ENCODE results near the gene ELOVL4. TPM values are rescaled to one million over a fixed set of nuclear protein-coding genes. Genes with fewer than 3 reads are reported as not detected.

ELOVL4 gene
- total RNA-seq, 4 donors from 2014 or later: 0.67 to 1.1 (median 0.85) TPM; not detected in 1

- Histone ChIP-seq H3K27ac (no peak overlapping the region), H3K27me3 (no peaks in the 10 kb centered on the region), H3K36me3 (no peaks in the 10 kb centered on the region), H3K4me3 (no peak overlapping the region), H3K9me3 (no peaks in the 10 kb centered on the region), H3K4me1 (no peaks in the 10 kb centered on the region)
- DNase-seq: no peak
- no peak for TF ChIP-seq POLR2A (IDR thresholded peaks at IDR 0.05)
- TF ChIP-seq, protein P1, sequence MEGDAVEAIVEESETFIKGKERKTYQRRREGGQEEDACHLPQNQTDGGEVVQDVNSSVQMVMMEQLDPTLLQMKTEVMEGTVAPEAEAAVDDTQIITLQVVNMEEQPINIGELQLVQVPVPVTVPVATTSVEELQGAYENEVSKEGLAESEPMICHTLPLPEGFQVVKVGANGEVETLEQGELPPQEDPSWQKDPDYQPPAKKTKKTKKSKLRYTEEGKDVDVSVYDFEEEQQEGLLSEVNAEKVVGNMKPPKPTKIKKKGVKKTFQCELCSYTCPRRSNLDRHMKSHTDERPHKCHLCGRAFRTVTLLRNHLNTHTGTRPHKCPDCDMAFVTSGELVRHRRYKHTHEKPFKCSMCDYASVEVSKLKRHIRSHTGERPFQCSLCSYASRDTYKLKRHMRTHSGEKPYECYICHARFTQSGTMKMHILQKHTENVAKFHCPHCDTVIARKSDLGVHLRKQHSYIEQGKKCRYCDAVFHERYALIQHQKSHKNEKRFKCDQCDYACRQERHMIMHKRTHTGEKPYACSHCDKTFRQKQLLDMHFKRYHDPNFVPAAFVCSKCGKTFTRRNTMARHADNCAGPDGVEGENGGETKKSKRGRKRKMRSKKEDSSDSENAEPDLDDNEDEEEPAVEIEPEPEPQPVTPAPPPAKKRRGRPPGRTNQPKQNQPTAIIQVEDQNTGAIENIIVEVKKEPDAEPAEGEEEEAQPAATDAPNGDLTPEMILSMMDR (IDR thresholded peaks at IDR 0.05): no peak
Observed at GRCh38 chr6:79872303-79872702, 75.0 kb downstream of the ELOVL4 start.

- H3K27ac ChIP-seq: no peak overlapping the region
- no peaks in the 10 kb centered on the region for H3K27me3 ChIP-seq
- DNase-seq: peak; percentile 53 to 88 (median 86)
- no peak for TF ChIP-seq POLR2A (IDR thresholded peaks at IDR 0.05)
- TF ChIP-seq, protein P1 (IDR thresholded peaks at IDR 0.05): peak; percentile 62 to 94 (median 80)
- H3K4me1 ChIP-seq: no peaks in the 10 kb centered on the region
- H3K36me3 ChIP-seq: no peaks in the 10 kb centered on the region
- no peaks in the 10 kb centered on the region for H3K9me3 ChIP-seq
- peak overlapping the region in 3 of 4 donors; percentile 16 to 42 (median 25) for H3K4me3 ChIP-seq
Observed at GRCh38 chr6:79869600-79870084, 77.7 kb downstream of the ELOVL4 start.

GRCh38 chr6:79869184-79869583, 78.2 kb downstream of the ELOVL4 start:
- Histone ChIP-seq H3K4me1 (no peaks in the 10 kb centered on the region), H3K9me3 (no peaks in the 10 kb centered on the region), H3K27ac (no peak overlapping the region), H3K36me3 (no peaks in the 10 kb centered on the region), H3K27me3 (no peaks in the 10 kb centered on the region), H3K4me3 (no peak overlapping the region)
- TF ChIP-seq, protein P1 (IDR thresholded peaks at IDR 0.05): no peak
- no peak for TF ChIP-seq POLR2A (IDR thresholded peaks at IDR 0.05)
- no peak for DNase-seq

GRCh38 chr6:79868098-79868722, 79.1 kb downstream of the ELOVL4 start:
- no peaks in the 10 kb centered on the region for H3K4me1 ChIP-seq
- H3K27ac ChIP-seq: no peak overlapping the region
- no peaks in the 10 kb centered on the region for H3K9me3 ChIP-seq
- no peaks in the 10 kb centered on the region for H3K27me3 ChIP-seq
- TF ChIP-seq POLR2A (IDR thresholded peaks at IDR 0.05): no peak
- TF ChIP-seq, protein P1 (IDR thresholded peaks at IDR 0.05): peak in 5 of 6 experiments; percentile 19 to 43 (median 27)
- H3K4me3 ChIP-seq: no peak overlapping the region
- no peaks in the 10 kb centered on the region for H3K36me3 ChIP-seq
- DNase-seq: no peak

Other genes starting within 250 kb of the ELOVL4 start
- gene TTK, start 57.1 kb upstream of the ELOVL4 start, total RNA-seq: 1 to 10 TPM in 3 of 4 donors, under 1 TPM in 1; 0.94 to 5.9 (median 4.1) TPM
- gene BCKDHB, start 159.1 kb upstream of the ELOVL4 start, total RNA-seq: 10 to 100 TPM; 13.3 to 31.8 (median 20.1) TPM